SK-N-SH treated with all-trans-retinoic acid at 6 μM for 48 hours (cell line): ENCODE results near the gene TTLL10.

Experiments used
- CSRNP3 ChIP-seq: fragments of 250-450 bp; sonication (Bioruptor Pico); IDR thresholded peaks from 2 replicates; pipeline ENCODE4 v1.5.1; 2021; ENCODE audit warnings: mild to moderate bottlenecking, moderate library complexity
- GLIS3 ChIP-seq: fragments of 250-450 bp; sonication (Bioruptor Pico); IDR thresholded peaks from 2 replicates; pipeline ENCODE4 v1.5.0; 2020; ENCODE audit warnings: mild to moderate bottlenecking, moderate library complexity
- OSR1 ChIP-seq: fragments of 250-450 bp; sonication (Bioruptor Pico); IDR thresholded peaks from 2 replicates; pipeline ENCODE4 v1.8.0; 2022; ENCODE audit warnings: moderate library complexity, mild to moderate bottlenecking, inconsistent platforms
- PATZ1 ChIP-seq: fragments of 250-450 bp; sonication (Bioruptor Pico); IDR thresholded peaks from 2 replicates; pipeline ENCODE4 v1.8.0; 2020; ENCODE audit warnings: mild to moderate bottlenecking, moderate library complexity, borderline replicate concordance
- ZFP30 ChIP-seq: fragments of 450-650 bp; formaldehyde crosslinking; IDR thresholded peaks from 2 replicates; pipeline ENCODE4 v1.5.0; 2022; ENCODE audit warnings: mild to moderate bottlenecking, moderate library complexity

- TF ChIP-seq ZFP30 (CRISPR knock-in tag) (no peak), CSRNP3 (no peak), PATZ1 (CRISPR knock-in tag) (no peak), OSR1 (CRISPR knock-in tag) (no peak), GLIS3 (CRISPR knock-in tag) (no peak)
Measured at GRCh38 chr1:1218524-1219200, 45.0 kb downstream of the TTLL10 start.
